CD4-positive, alpha-beta T cell (primary cell): ENCODE measurements around the gene DLGAP4. TPM values are rescaled to one million over a fixed set of nuclear protein-coding genes. Genes with fewer than 3 reads are reported as not detected.

Experiments used
- ATAC-seq: fragments of 200-7000 bp; cut with Tn5 transposase; one replicate; pipeline ENCODE4 v1.10.0; 2022; ENCODE audit warnings: mild to moderate bottlenecking; ENCODE audit not compliant: poor library complexity
- CTCF ChIA-PET: fragments of 350-600 bp; sonication (Branson Sonifier 250); formaldehyde crosslinking; loops from one replicate; lab custom pipeline; 2021; ENCODE audit warnings: antibody characterized with exemption, inconsistent platforms; lab: Charles Lee
- POLR2A ChIA-PET: fragments of 350-600 bp; sonication (Branson Sonifier 250); formaldehyde crosslinking; loops from one replicate; lab custom pipeline; 2021; ENCODE audit warnings: antibody characterized with exemption, inconsistent platforms; lab: Charles Lee
- DNase-seq, 14 experiments: peaks; one replicate each; pipeline ENCODE4 v3.0.0-alpha.2; 2013 to 2020; ENCODE audit warnings: mixed read lengths in 2 of 14
- H3K27ac ChIP-seq, 2 donors: one replicate each; pipeline versions ENCODE4 v1.5.1 to v1.7.0; 2013; ENCODE audit warnings: low read length in 2 of 2, low read depth in 1 of 2, mild to moderate bottlenecking in 1 of 2
- H3K27me3 ChIP-seq, 2 experiments: 1 replicate in 1 of 2; 2 replicates in 1 of 2; pipeline versions ENCODE4 v1.6.1 to v1.7.0; 2013; ENCODE audit warnings: low read length in 2 of 2, control low read depth in 1 of 2, mild to moderate bottlenecking in 1 of 2, moderate library complexity in 1 of 2; ENCODE audit not compliant: insufficient read depth in 2 of 2, control insufficient read depth in 1 of 2
- H3K36me3 ChIP-seq: one replicate; pipeline ENCODE4 v1.6.1; 2013; ENCODE audit warnings: low read length, control low read depth; ENCODE audit not compliant: insufficient read depth
- H3K4me1 ChIP-seq: one replicate; pipeline ENCODE4 v1.6.1; 2013; ENCODE audit warnings: low read length, control low read depth; ENCODE audit not compliant: insufficient read depth
- H3K4me3 ChIP-seq: one replicate; pipeline ENCODE4 v1.5.1; 2013; ENCODE audit warnings: mild to moderate bottlenecking, low read length, moderate library complexity
- H3K9me3 ChIP-seq, 2 experiments: 1 replicate in 1 of 2; 2 replicates in 1 of 2; pipeline versions ENCODE4 v1.6.1 to v1.7.0; 2013; ENCODE audit warnings: low read length in 2 of 2, mild to moderate bottlenecking in 2 of 2, control low read depth in 1 of 2, moderate library complexity in 1 of 2; ENCODE audit not compliant: control insufficient read depth in 1 of 2, insufficient read depth in 1 of 2
- H3K27ac Mint-ChIP-seq: one replicate; pipeline ENCODE4 v1.8.0; 2020; ENCODE audit warnings: mixed read lengths
- H3K27me3 Mint-ChIP-seq: one replicate; pipeline ENCODE4 v1.8.0; 2021; ENCODE audit warnings: mixed read lengths
- H3K36me3 Mint-ChIP-seq: one replicate; pipeline ENCODE4 v1.8.0; 2021; ENCODE audit warnings: low read depth, mixed read lengths
- H3K4me1 Mint-ChIP-seq: one replicate; pipeline ENCODE4 v1.8.0; 2021; ENCODE audit warnings: low read depth, mixed read lengths
- H3K4me3 Mint-ChIP-seq: one replicate; pipeline ENCODE4 v1.8.0; 2020; ENCODE audit warnings: mild to moderate bottlenecking, mixed read lengths
- H3K9me3 Mint-ChIP-seq: one replicate; pipeline ENCODE4 v1.8.0; 2020; ENCODE audit warnings: mixed read lengths
- CTCF ChIP-seq: fragments of 200-600 bp; IDR thresholded peaks from one replicate; pipeline ENCODE4 v1.8.0; 2022; ENCODE audit warnings: antibody characterized with exemption, mild to moderate bottlenecking
- intact Hi-C, 2 experiments: fragments of 100-400 bp; cut with DNase I in 1 of 2; cut with micrococcal nuclease in 1 of 2; formaldehyde crosslinking; loops; one replicate each; pipeline versions ENCODE4 v1.15.1 to v1.9.0; 2023 to 2025; cut with DNase I, micrococcal nuclease
- total RNA-seq, 174 experiments: library from RNA in 2 of 174; stranded (reverse) in 2 of 174; gene quantifications; one replicate each; pipeline ENCODE4 v1.2.3 and lab custom pipeline; 2021 to 2026

The DLGAP4 gene
- total RNA-seq, 2 experiments from 2014 or later: 16.0 to 16.1 TPM

GRCh38 chr20:36364506-36364905 lies 58.4 kb downstream of the DLGAP4 start:
- ATAC-seq (no peak), DNase-seq (no peak)
- Histone ChIP-seq H3K4me3 (no peak overlapping the region), H3K9me3 (no peaks in the 10 kb centered on the region), H3K36me3 (no peaks in the 10 kb centered on the region), H3K27me3 (peaks cover 0 to 14% of the 10 kb centered on the region in 2 experiments), H3K4me1 (no peaks in the 10 kb centered on the region), H3K27ac (no peak overlapping the region)
- intact Hi-C loops: no loop called here
- TF ChIP-seq CTCF: no peak
- Mint-ChIP-seq H3K27ac (no peak overlapping the region), H3K27me3 (no peaks in the 10 kb centered on the region), H3K9me3 (no peaks in the 10 kb centered on the region), H3K36me3 (no peaks in the 10 kb centered on the region), H3K4me3 (no peak overlapping the region), H3K4me1 (no peaks in the 10 kb centered on the region)
- ChIA-PET POLR2A (no interaction called here), CTCF (interaction anchor here (0.5 to 0.6 kb wide), 2 partner anchors 68 to 885 kb away, joined by 4 read pairs; no protein-coding TSS in a partner anchor)

GRCh38 chr20:36366623-36367369 lies 60.7 kb downstream of the DLGAP4 start:
- no peak overlapping the region for H3K4me3 Mint-ChIP-seq
- Histone ChIP-seq H3K27me3 (peaks cover 0 to 14% of the 10 kb centered on the region in 2 experiments), H3K36me3 (no peaks in the 10 kb centered on the region), H3K27ac (no peak overlapping the region), H3K4me3 (no peak overlapping the region), H3K4me1 (no peaks in the 10 kb centered on the region), H3K9me3 (no peaks in the 10 kb centered on the region)
- no peaks in the 10 kb centered on the region for H3K9me3 Mint-ChIP-seq
- ChIA-PET CTCF (no interaction called here), POLR2A (no interaction called here)
- DNase-seq (no peak), ATAC-seq (no peak)
- no peak overlapping the region for H3K27ac Mint-ChIP-seq
- intact Hi-C loops: no loop called here
- H3K4me1 Mint-ChIP-seq: no peaks in the 10 kb centered on the region
- H3K36me3 Mint-ChIP-seq: no peaks in the 10 kb centered on the region
- H3K27me3 Mint-ChIP-seq: no peaks in the 10 kb centered on the region
- TF ChIP-seq CTCF: no peak

GRCh38 chr20:36367370-36367745 lies 61.2 kb downstream of the DLGAP4 start:
- ATAC-seq (no peak), DNase-seq (no peak)
- no peak overlapping the region for H3K27ac ChIP-seq
- H3K36me3 Mint-ChIP-seq: no peaks in the 10 kb centered on the region
- no peak overlapping the region for H3K4me3 ChIP-seq
- no peaks in the 10 kb centered on the region for H3K9me3 ChIP-seq
- H3K36me3 ChIP-seq: no peaks in the 10 kb centered on the region
- TF ChIP-seq CTCF: no peak
- no peak overlapping the region for H3K27ac Mint-ChIP-seq
- CTCF ChIA-PET: no interaction called here
- no peaks in the 10 kb centered on the region for H3K4me1 Mint-ChIP-seq
- POLR2A ChIA-PET: no interaction called here
- no peaks in the 10 kb centered on the region for H3K9me3 Mint-ChIP-seq
- H3K4me1 ChIP-seq: no peaks in the 10 kb centered on the region
- no peak overlapping the region for H3K4me3 Mint-ChIP-seq
- intact Hi-C loops: no loop called here
- H3K27me3 Mint-ChIP-seq: peaks cover 2% of the 10 kb centered on the region
- peaks cover 0 to 14% of the 10 kb centered on the region in 2 experiments for H3K27me3 ChIP-seq
